Hepatocyte (in vitro differentiated cells): ENCODE results near the gene GLMP. TPM values are rescaled to one million over a fixed set of nuclear protein-coding genes. Genes with fewer than 3 reads are reported as not detected.

Experiments used
- DNase-seq: peaks from one replicate; pipeline ENCODE4 v3.0.0-alpha.2; 2016; ENCODE audit warnings: low spot score
- H2AFZ ChIP-seq: fragments of 200-600 bp; sonication (generic); 2 replicates; pipeline ENCODE4 v1.6.0; 2016; ENCODE audit warnings: antibody characterized with exemption, mild to moderate bottlenecking
- H3K27ac ChIP-seq: fragments of 200-600 bp; sonication (generic); 2 replicates; pipeline ENCODE4 v1.5.1; 2016; ENCODE audit warnings: mild to moderate bottlenecking
- H3K27me3 ChIP-seq: fragments of 200-600 bp; sonication (generic); 2 replicates; pipeline ENCODE4 v1.6.1; 2016
- H3K36me3 ChIP-seq: fragments of 200-600 bp; sonication (generic); replicated peaks from 2 replicates; pipeline ENCODE4 v1.5.1; 2016; ENCODE audit warnings: low read depth; ENCODE audit not compliant: insufficient read depth
- H3K4me1 ChIP-seq: fragments of 200-600 bp; sonication (generic); 2 replicates; pipeline ENCODE4 v1.5.1; 2016; ENCODE audit warnings: mild to moderate bottlenecking, moderate library complexity; ENCODE audit not compliant: insufficient read depth
- H3K4me2 ChIP-seq: fragments of 200-600 bp; sonication (generic); 2 replicates; pipeline ENCODE4 v1.6.0; 2016
- H3K4me3 ChIP-seq: fragments of 200-600 bp; sonication (generic); 2 replicates; pipeline ENCODE4 v1.5.1; 2016; ENCODE audit warnings: mild to moderate bottlenecking
- H3K79me2 ChIP-seq: fragments of 200-600 bp; sonication (generic); 2 replicates; pipeline ENCODE4 v1.6.0; 2017; ENCODE audit warnings: mild to moderate bottlenecking
- H3K9me2 ChIP-seq: fragments of 200-600 bp; sonication (generic); replicated peaks from 2 replicates; pipeline ENCODE4 v1.6.0; 2017; ENCODE audit warnings: mild to moderate bottlenecking; ENCODE audit not compliant: insufficient read depth
- H3K9me3 ChIP-seq: fragments of 200-600 bp; sonication (generic); 2 replicates; pipeline ENCODE4 v1.5.1; 2016; ENCODE audit warnings: low read depth, mild to moderate bottlenecking
- H4K20me1 ChIP-seq: fragments of 200-600 bp; sonication (generic); 2 replicates; pipeline ENCODE4 v1.6.0; 2016; ENCODE audit warnings: mild to moderate bottlenecking; ENCODE audit not compliant: insufficient read depth, poor library complexity, severe bottlenecking
- CTCF ChIP-seq: fragments of 200-600 bp; sonication (generic); IDR thresholded peaks from 2 replicates; pipeline ENCODE4 v1.5.1; 2016; ENCODE audit warnings: antibody characterized with exemption, mild to moderate bottlenecking; ENCODE audit not compliant: poor library complexity
- EZH2 ChIP-seq: fragments of 200-600 bp; sonication (generic); IDR thresholded peaks from 2 replicates; pipeline ENCODE4 v1.6.1; 2016; ENCODE audit warnings: antibody characterized with exemption, mild to moderate bottlenecking, borderline replicate concordance
- EZH2phosphoT487 ChIP-seq: fragments of 200-600 bp; sonication (generic); IDR thresholded peaks from one replicate; pipeline ENCODE4 v1.6.1; 2018; ENCODE audit warnings: antibody characterized with exemption, mild to moderate bottlenecking, low read depth, moderate library complexity; ENCODE audit not compliant: unreplicated experiment, severe bottlenecking
- WGBS: methylation state at CpG from one replicate; pipeline ENCODE4 v1.1.6; 2016; ENCODE audit warnings: low lambda C conversion rate; ENCODE audit errors: missing lambda C conversion rate; 5-methylcytosine and 5-hydroxymethylcytosine counted together
- polyA plus RNA-seq: library from polyadenylated mRNA; unstranded; fragments of >200 nt; fragmentation: Nextera tagmentation; extraction: Ambion mirVana; gene quantifications from 2 replicates; pipeline ENCODE4 v1.2.1, GENCODE V29; 2016
- total RNA-seq: library from RNA; depleted of rRNA; stranded (reverse); fragments of >200 nt; gene quantifications from 2 replicates; pipeline ENCODE4 v1.2.3, GENCODE V29; 2014

Gene GLMP
- total and polyA plus RNA-seq, 2 experiments from 2014 or later = 158 to 206 TPM

- Histone ChIP-seq H3K4me3 (no peak overlapping the region), H3K27ac (no peak overlapping the region), H3K4me1 (no peaks in the 10 kb centered on the region), H3K9me2 (no peaks in the 10 kb centered on the region), H3K9me3 (no peaks in the 10 kb centered on the region), H2AFZ (no peak overlapping the region), H3K27me3 (no peaks in the 10 kb centered on the region), H4K20me1 (no peaks in the 10 kb centered on the region), H3K79me2 (no peaks in the 10 kb centered on the region), H3K4me2 (peak overlapping the region; percentile 70), H3K36me3 (no peaks in the 10 kb centered on the region)
- TF ChIP-seq EZH2phosphoT487 (no peak), EZH2 (no peak), CTCF (no peak)
- DNase-seq = peak; percentile 43
- WGBS = 62% methylated on average over 64 of the region's 69 CpGs
Measured at GRCh38 chr1:156245451-156246232, 49.8 kb downstream of the GLMP start.

- Histone ChIP-seq H2AFZ (no peak overlapping the region), H3K79me2 (no peaks in the 10 kb centered on the region), H3K36me3 (no peaks in the 10 kb centered on the region), H3K4me1 (no peaks in the 10 kb centered on the region), H4K20me1 (no peaks in the 10 kb centered on the region), H3K9me3 (no peaks in the 10 kb centered on the region), H3K4me3 (no peak overlapping the region), H3K4me2 (no peak overlapping the region), H3K9me2 (no peaks in the 10 kb centered on the region), H3K27ac (no peak overlapping the region), H3K27me3 (no peaks in the 10 kb centered on the region)
- TF ChIP-seq EZH2phosphoT487 = no peak
- no peak for DNase-seq
- WGBS = 95% methylated on average over 17 of the region's 17 CpGs
Measured at GRCh38 chr1:156244712-156245111, 50.8 kb downstream of the GLMP start.

GRCh38 chr1:156244126-156244525 lies 51.4 kb downstream of the GLMP start:
- TF ChIP-seq CTCF (no peak), EZH2phosphoT487 (no peak), EZH2 (no peak)
- H3K79me2 ChIP-seq = no peaks in the 10 kb centered on the region
- H3K27ac ChIP-seq = no peak overlapping the region
- no peaks in the 10 kb centered on the region for H3K9me2 ChIP-seq
- H3K4me3 ChIP-seq = no peak overlapping the region
- no peaks in the 10 kb centered on the region for H3K9me3 ChIP-seq
- no peaks in the 10 kb centered on the region for H3K27me3 ChIP-seq
- H2AFZ ChIP-seq = no peak overlapping the region
- H3K4me1 ChIP-seq = no peaks in the 10 kb centered on the region
- H4K20me1 ChIP-seq = no peaks in the 10 kb centered on the region
- H3K36me3 ChIP-seq = no peaks in the 10 kb centered on the region
- H3K4me2 ChIP-seq = no peak overlapping the region
- WGBS = 100% methylated on average over 2 of the region's 2 CpGs
- DNase-seq = no peak

- Histone ChIP-seq H3K27ac (no peak overlapping the region), H2AFZ (no peak overlapping the region), H4K20me1 (no peaks in the 10 kb centered on the region), H3K4me2 (no peak overlapping the region), H3K4me3 (no peak overlapping the region), H3K36me3 (no peaks in the 10 kb centered on the region), H3K4me1 (no peaks in the 10 kb centered on the region), H3K9me2 (no peaks in the 10 kb centered on the region), H3K9me3 (no peaks in the 10 kb centered on the region), H3K79me2 (no peaks in the 10 kb centered on the region), H3K27me3 (no peaks in the 10 kb centered on the region)
- no peak for DNase-seq
- 83% methylated on average over 10 of the region's 10 CpGs for WGBS
- TF ChIP-seq EZH2 (no peak), CTCF (no peak), EZH2phosphoT487 (no peak)
Measured at GRCh38 chr1:156242738-156243137, 52.7 kb downstream of the GLMP start.

Other genes starting within 250 kb of the GLMP start
- 35.3 and 37.8 TPM in 2 replicates for gene UBQLN4, start 241.9 kb downstream of the GLMP start, total RNA-seq
- 29.5 and 35.5 TPM in 2 replicates for gene UBQLN4, start 241.9 kb downstream of the GLMP start, polyA plus RNA-seq
- 48.5 and 73.1 TPM in 2 replicates for gene LAMTOR2, start 240.9 kb downstream of the GLMP start, total RNA-seq
- gene LAMTOR2, start 240.9 kb downstream of the GLMP start, polyA plus RNA-seq = 142 and 165 TPM in 2 replicates
- gene RAB25, start 234.5 kb downstream of the GLMP start, total RNA-seq = 71.1 and 77.9 TPM in 2 replicates
- gene RAB25, start 234.5 kb downstream of the GLMP start, polyA plus RNA-seq = 91.6 and 106 TPM in 2 replicates
- 11.0 and 12.0 TPM in 2 replicates for gene MEX3A, start 213.2 kb downstream of the GLMP start, total RNA-seq
- gene MEX3A, start 213.2 kb downstream of the GLMP start, polyA plus RNA-seq = 9.3 and 10.8 TPM in 2 replicates
- 161 and 208 TPM in 2 replicates for gene LMNA, start 181.0 kb downstream of the GLMP start, total RNA-seq
- 345 and 402 TPM in 2 replicates for gene LMNA, start 181.0 kb downstream of the GLMP start, polyA plus RNA-seq
- 1.4 and 2.1 TPM in 2 replicates for gene SEMA4A, start 142.1 kb downstream of the GLMP start, total RNA-seq
- gene SEMA4A, start 142.1 kb downstream of the GLMP start, polyA plus RNA-seq = 1.3 and 2.6 TPM in 2 replicates
- 16.9 TPM in 2 replicates for gene SLC25A44, start 101.6 kb downstream of the GLMP start, total RNA-seq
- 18.1 and 19.3 TPM in 2 replicates for gene SLC25A44, start 101.6 kb downstream of the GLMP start, polyA plus RNA-seq
- 60.7 and 81.4 TPM in 2 replicates for gene PMF1, start 82.7 kb downstream of the GLMP start, total RNA-seq
- gene PMF1, start 82.7 kb downstream of the GLMP start, polyA plus RNA-seq = 77.1 and 96.9 TPM in 2 replicates
- 0.17 and 0.60 TPM in 2 replicates for gene BGLAP, start 53.5 kb downstream of the GLMP start, total RNA-seq
- gene BGLAP, start 53.5 kb downstream of the GLMP start, polyA plus RNA-seq = 0.64 and 3.3 TPM in 2 replicates
- gene PAQR6, start 47.6 kb downstream of the GLMP start, total RNA-seq = 3.3 and 4.5 TPM in 2 replicates
- 12.0 and 14.8 TPM in 2 replicates for gene PAQR6, start 47.6 kb downstream of the GLMP start, polyA plus RNA-seq
- 64.3 and 65.9 TPM in 2 replicates for gene SMG5, start 12.9 kb downstream of the GLMP start, total RNA-seq
- gene SMG5, start 12.9 kb downstream of the GLMP start, polyA plus RNA-seq = 54.9 and 63.8 TPM in 2 replicates
- gene TMEM79, start 11.4 kb downstream of the GLMP start, total RNA-seq = 3.3 and 3.4 TPM in 2 replicates
- 8.5 and 15.7 TPM in 2 replicates for gene TMEM79, start 11.4 kb downstream of the GLMP start, polyA plus RNA-seq
- gene VHLL, start 3.6 kb upstream of the GLMP start, total RNA-seq = not detected in 2 replicates
- not detected in 2 replicates for gene VHLL, start 3.6 kb upstream of the GLMP start, polyA plus RNA-seq
- gene CCT3, start 42.6 kb upstream of the GLMP start, total RNA-seq = 224 and 251 TPM in 2 replicates
- gene CCT3, start 42.6 kb upstream of the GLMP start, polyA plus RNA-seq = 166 and 212 TPM in 2 replicates
- not detected in 2 replicates for gene TSACC, start 42.8 kb upstream of the GLMP start, total RNA-seq
- gene TSACC, start 42.8 kb upstream of the GLMP start, polyA plus RNA-seq = 1.4 and 1.5 TPM in 2 replicates
- 3.3 and 6.3 TPM in 2 replicates for gene RHBG, start 73.5 kb upstream of the GLMP start, total RNA-seq
- 10.8 and 11.9 TPM in 2 replicates for gene RHBG, start 73.5 kb upstream of the GLMP start, polyA plus RNA-seq
- gene MEF2D, start 205.1 kb upstream of the GLMP start, total RNA-seq = 9.6 and 20.1 TPM in 2 replicates
- 25.1 and 30.8 TPM in 2 replicates for gene MEF2D, start 205.1 kb upstream of the GLMP start, polyA plus RNA-seq